ENCODE data around the gene URB2. TPM values are rescaled to one million over a fixed set of nuclear protein-coding genes. Genes with fewer than 3 reads are reported as not detected.

The URB2 gene
- total and polyA plus RNA-seq, 4 donors: 1.2 to 10.5 (median 6.2) TPM

DNA sequence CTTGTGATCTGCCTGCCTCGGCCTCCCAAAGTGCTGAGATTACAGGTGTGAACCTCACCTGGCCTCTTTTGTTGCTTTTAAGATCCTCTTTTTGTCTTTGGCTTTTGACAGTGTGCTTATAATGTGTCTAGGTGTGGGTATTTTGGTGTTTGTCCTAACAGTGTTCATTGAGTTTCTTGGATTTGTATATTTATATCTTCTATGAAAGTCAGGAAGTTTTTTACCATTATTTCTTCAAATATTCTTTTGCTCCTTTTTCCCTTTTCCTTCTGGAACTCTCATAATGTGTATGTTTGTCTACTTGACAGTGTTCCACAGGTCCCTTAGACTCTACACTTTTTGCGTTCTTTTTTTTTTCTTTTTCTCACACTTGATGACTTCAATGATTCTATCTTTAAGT lies 59.1 kb downstream of the URB2 start:
- DNase-seq (ENCODE audit: low spot score): no peak
- no peaks in the 10 kb centered on the region for H3K36me3 ChIP-seq (ENCODE audit: control insufficient read depth in 4 of 4, insufficient read depth in 3 of 4, low read depth in 1 of 4, low read length in 3 of 4)
- H3K4me1 ChIP-seq (ENCODE audit: control insufficient read depth in 4 of 4, insufficient read depth in 4 of 4, low read length in 3 of 4): no peaks in the 10 kb centered on the region
- no peak overlapping the region for H3K4me3 ChIP-seq (ENCODE audit: low read depth in 1 of 3, low read length in 3 of 3)
- no peaks in the 10 kb centered on the region for H3K27me3 ChIP-seq (ENCODE audit: control insufficient read depth in 4 of 4, insufficient read depth in 4 of 4, low read length in 3 of 4)
- WGBS: 98% methylated on average over 2 of the region's 2 CpGs
- H3K9ac ChIP-seq (ENCODE audit: low read depth in 1 of 2, low read length in 2 of 2): no peak overlapping the region
- TF ChIP-seq HNF4A (conservative IDR thresholded peaks at IDR 0.05) (no peak), RAD21 (IDR thresholded peaks at IDR 0.05) (no peak), HNF4G (IDR thresholded peaks at IDR 0.05) (no peak), EGR1 (IDR thresholded peaks at IDR 0.05; ENCODE audit: low read depth in 2 of 2) (no peak)
- TF ChIP-seq, protein P1, sequence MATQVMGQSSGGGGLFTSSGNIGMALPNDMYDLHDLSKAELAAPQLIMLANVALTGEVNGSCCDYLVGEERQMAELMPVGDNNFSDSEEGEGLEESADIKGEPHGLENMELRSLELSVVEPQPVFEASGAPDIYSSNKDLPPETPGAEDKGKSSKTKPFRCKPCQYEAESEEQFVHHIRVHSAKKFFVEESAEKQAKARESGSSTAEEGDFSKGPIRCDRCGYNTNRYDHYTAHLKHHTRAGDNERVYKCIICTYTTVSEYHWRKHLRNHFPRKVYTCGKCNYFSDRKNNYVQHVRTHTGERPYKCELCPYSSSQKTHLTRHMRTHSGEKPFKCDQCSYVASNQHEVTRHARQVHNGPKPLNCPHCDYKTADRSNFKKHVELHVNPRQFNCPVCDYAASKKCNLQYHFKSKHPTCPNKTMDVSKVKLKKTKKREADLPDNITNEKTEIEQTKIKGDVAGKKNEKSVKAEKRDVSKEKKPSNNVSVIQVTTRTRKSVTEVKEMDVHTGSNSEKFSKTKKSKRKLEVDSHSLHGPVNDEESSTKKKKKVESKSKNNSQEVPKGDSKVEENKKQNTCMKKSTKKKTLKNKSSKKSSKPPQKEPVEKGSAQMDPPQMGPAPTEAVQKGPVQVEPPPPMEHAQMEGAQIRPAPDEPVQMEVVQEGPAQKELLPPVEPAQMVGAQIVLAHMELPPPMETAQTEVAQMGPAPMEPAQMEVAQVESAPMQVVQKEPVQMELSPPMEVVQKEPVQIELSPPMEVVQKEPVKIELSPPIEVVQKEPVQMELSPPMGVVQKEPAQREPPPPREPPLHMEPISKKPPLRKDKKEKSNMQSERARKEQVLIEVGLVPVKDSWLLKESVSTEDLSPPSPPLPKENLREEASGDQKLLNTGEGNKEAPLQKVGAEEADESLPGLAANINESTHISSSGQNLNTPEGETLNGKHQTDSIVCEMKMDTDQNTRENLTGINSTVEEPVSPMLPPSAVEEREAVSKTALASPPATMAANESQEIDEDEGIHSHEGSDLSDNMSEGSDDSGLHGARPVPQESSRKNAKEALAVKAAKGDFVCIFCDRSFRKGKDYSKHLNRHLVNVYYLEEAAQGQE (IDR thresholded peaks at IDR 0.05): no peak
- TF ChIP-seq, protein P2, sequence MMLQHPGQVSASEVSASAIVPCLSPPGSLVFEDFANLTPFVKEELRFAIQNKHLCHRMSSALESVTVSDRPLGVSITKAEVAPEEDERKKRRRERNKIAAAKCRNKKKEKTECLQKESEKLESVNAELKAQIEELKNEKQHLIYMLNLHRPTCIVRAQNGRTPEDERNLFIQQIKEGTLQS (IDR thresholded peaks at IDR 0.05): no peak
- H3K9me3 ChIP-seq (ENCODE audit: control insufficient read depth in 4 of 4, low read length in 3 of 4): peaks cover 0 to 11% (median 3%) of the 10 kb centered on the region in 4 donors
- H3K27ac ChIP-seq (ENCODE audit: low read depth in 1 of 2, low read length in 2 of 2): no peak overlapping the region

GRCh38 chr1:229689273-229689672 lies 63.2 kb downstream of the URB2 start:
- Histone ChIP-seq H3K36me3 (ENCODE audit: control insufficient read depth in 4 of 4, insufficient read depth in 3 of 4, low read depth in 1 of 4, low read length in 3 of 4) (no peaks in the 10 kb centered on the region), H3K27me3 (ENCODE audit: control insufficient read depth in 4 of 4, insufficient read depth in 4 of 4, low read length in 3 of 4) (no peaks in the 10 kb centered on the region), H3K27ac (ENCODE audit: low read depth in 1 of 2, low read length in 2 of 2) (no peak overlapping the region), H3K4me3 (ENCODE audit: low read depth in 1 of 3, low read length in 3 of 3) (no peak overlapping the region), H3K4me1 (ENCODE audit: control insufficient read depth in 4 of 4, insufficient read depth in 4 of 4, low read length in 3 of 4) (no peaks in the 10 kb centered on the region), H3K9ac (ENCODE audit: low read depth in 1 of 2, low read length in 2 of 2) (no peak overlapping the region), H3K9me3 (ENCODE audit: control insufficient read depth in 4 of 4, low read length in 3 of 4) (peaks cover 0 to 11% (median 3%) of the 10 kb centered on the region in 4 donors)
- DNase-seq (ENCODE audit: low spot score): no peak
- TF ChIP-seq TAF1 (conservative IDR thresholded peaks at IDR 0.05) (no peak), EGR1 (IDR thresholded peaks at IDR 0.05; ENCODE audit: low read depth in 2 of 2) (no peak), HNF4A (conservative IDR thresholded peaks at IDR 0.05) (no peak), FOXA1 (IDR thresholded peaks at IDR 0.05) (no peak), RXRA (IDR thresholded peaks at IDR 0.05) (no peak), RAD21 (IDR thresholded peaks at IDR 0.05) (no peak), FOXA2 (IDR thresholded peaks at IDR 0.05) (no peak), MAX (IDR thresholded peaks at IDR 0.05) (no peak), YY1 (IDR thresholded peaks at IDR 0.05) (no peak), NR2F2 (IDR thresholded peaks at IDR 0.05) (no peak), JUND (IDR thresholded peaks at IDR 0.05) (no peak), CTCF (IDR thresholded peaks at IDR 0.05; ENCODE audit: low read depth, low read length, missing input control) (no peak)
- TF ChIP-seq, protein P3, sequence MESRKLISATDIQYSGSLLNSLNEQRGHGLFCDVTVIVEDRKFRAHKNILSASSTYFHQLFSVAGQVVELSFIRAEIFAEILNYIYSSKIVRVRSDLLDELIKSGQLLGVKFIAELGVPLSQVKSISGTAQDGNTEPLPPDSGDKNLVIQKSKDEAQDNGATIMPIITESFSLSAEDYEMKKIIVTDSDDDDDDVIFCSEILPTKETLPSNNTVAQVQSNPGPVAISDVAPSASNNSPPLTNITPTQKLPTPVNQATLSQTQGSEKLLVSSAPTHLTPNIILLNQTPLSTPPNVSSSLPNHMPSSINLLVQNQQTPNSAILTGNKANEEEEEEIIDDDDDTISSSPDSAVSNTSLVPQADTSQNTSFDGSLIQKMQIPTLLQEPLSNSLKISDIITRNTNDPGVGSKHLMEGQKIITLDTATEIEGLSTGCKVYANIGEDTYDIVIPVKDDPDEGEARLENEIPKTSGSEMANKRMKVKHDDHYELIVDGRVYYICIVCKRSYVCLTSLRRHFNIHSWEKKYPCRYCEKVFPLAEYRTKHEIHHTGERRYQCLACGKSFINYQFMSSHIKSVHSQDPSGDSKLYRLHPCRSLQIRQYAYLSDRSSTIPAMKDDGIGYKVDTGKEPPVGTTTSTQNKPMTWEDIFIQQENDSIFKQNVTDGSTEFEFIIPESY (IDR thresholded peaks at IDR 0.05): no peak
- WGBS: 93% methylated on average over 4 of the region's 4 CpGs

All from liver (tissue), 9 donors.